ENCODE data around the gene TRPM6.

The TRPM6 gene

DNA sequence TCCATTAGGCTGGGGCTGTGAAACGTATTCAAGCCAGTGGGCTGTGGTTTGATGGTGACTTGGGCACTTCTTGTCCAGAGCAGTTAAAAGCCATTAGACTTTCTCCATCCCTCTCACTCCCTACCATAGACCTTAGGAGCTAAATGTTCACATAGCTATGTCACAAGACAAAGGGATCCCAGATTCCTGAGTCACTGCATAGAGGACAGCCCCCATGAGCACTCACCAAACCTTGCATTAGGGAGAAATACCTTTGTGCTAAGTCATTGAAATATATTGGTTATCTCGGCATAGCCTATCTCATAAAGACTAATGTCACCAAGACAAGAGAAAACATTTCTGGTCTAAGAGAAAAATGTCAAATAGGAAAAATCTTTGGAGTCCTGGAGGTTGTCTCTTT is 104.3 kb downstream of the TRPM6 start:
- no peaks in the 10 kb centered on the region for H3K36me3 ChIP-seq (ENCODE audit: control insufficient read depth, insufficient read depth, low read length)
- no peak overlapping the region for H3K9ac ChIP-seq
- TF ChIP-seq CTCF (IDR thresholded peaks at IDR 0.05): no peak
- no peak overlapping the region for H3K4me3 ChIP-seq (ENCODE audit: low read depth, low read length)
- H2AFZ ChIP-seq: no peak overlapping the region
- H3K9me3 ChIP-seq (ENCODE audit: control insufficient read depth, low read length): no peaks in the 10 kb centered on the region
- no peaks in the 10 kb centered on the region for H3K4me1 ChIP-seq
- H3K79me2 ChIP-seq: no peaks in the 10 kb centered on the region
- H3K4me2 ChIP-seq (ENCODE audit: low read length): no peak overlapping the region
- no peaks in the 10 kb centered on the region for H3K27me3 ChIP-seq (ENCODE audit: control insufficient read depth, insufficient read depth, low read length)
- no peak overlapping the region for H3K27ac ChIP-seq

DNA sequence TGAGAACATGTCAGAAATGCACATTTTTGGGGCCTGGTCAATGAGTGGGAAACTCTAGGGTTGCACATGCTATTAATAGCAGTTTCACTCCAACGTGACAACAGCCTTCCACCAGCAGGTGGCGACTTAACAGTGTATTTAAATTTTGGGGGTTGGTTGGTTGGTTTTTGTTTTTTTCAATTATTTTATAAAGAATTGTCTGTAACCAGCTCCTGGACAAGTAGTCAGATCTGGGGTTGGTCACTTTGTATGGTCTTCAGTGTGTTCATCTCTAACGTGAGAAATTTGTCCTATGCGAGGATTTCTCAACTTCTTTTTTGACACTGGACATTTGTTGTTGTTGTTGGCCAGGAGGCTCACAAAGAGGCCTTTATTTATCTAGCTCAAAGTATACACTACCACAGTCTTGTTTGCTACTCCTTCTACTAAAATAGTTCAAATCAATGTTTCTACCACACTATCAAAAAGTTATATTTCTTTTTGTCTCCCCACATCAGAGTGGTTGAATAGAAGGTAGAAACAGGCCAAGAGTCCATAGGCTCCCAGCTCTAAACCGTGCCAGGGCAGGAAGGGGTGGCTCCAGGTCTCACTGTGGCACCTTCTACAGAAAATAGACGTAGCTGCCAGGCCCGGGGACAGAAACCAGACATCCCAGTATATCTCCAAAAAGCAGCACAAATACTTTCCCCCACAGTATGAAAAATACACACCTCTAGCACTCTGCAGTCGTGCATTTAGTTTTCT is 110.4 kb downstream of the TRPM6 start:
- Histone ChIP-seq H3K36me3 (ENCODE audit: control insufficient read depth, insufficient read depth, low read length) (no peaks in the 10 kb centered on the region), H3K9ac (no peak overlapping the region), H3K4me2 (ENCODE audit: low read length) (no peak overlapping the region), H3K27ac (no peak overlapping the region), H2AFZ (no peak overlapping the region), H3K4me1 (no peaks in the 10 kb centered on the region), H3K79me2 (no peaks in the 10 kb centered on the region), H3K4me3 (ENCODE audit: low read depth, low read length) (no peak overlapping the region), H3K27me3 (ENCODE audit: control insufficient read depth, insufficient read depth, low read length) (no peaks in the 10 kb centered on the region), H3K9me3 (ENCODE audit: control insufficient read depth, low read length) (no peaks in the 10 kb centered on the region)
- TF ChIP-seq CTCF (IDR thresholded peaks at IDR 0.05): peak; percentile 62

- H3K4me2 ChIP-seq (ENCODE audit: low read length): no peak overlapping the region
- H3K27me3 ChIP-seq (ENCODE audit: control insufficient read depth, insufficient read depth, low read length): no peaks in the 10 kb centered on the region
- no peaks in the 10 kb centered on the region for H3K79me2 ChIP-seq
- no peaks in the 10 kb centered on the region for H3K4me1 ChIP-seq
- no peak overlapping the region for H3K27ac ChIP-seq
- H2AFZ ChIP-seq: no peak overlapping the region
- no peaks in the 10 kb centered on the region for H3K9me3 ChIP-seq (ENCODE audit: control insufficient read depth, low read length)
- no peaks in the 10 kb centered on the region for H3K36me3 ChIP-seq (ENCODE audit: control insufficient read depth, insufficient read depth, low read length)
- no peak for TF ChIP-seq CTCF (IDR thresholded peaks at IDR 0.05)
- H3K9ac ChIP-seq: no peak overlapping the region
- H3K4me3 ChIP-seq (ENCODE audit: low read depth, low read length): no peak overlapping the region
Measured at GRCh38 chr9:74775396-74775795, 112.3 kb downstream of the TRPM6 start.

DNA sequence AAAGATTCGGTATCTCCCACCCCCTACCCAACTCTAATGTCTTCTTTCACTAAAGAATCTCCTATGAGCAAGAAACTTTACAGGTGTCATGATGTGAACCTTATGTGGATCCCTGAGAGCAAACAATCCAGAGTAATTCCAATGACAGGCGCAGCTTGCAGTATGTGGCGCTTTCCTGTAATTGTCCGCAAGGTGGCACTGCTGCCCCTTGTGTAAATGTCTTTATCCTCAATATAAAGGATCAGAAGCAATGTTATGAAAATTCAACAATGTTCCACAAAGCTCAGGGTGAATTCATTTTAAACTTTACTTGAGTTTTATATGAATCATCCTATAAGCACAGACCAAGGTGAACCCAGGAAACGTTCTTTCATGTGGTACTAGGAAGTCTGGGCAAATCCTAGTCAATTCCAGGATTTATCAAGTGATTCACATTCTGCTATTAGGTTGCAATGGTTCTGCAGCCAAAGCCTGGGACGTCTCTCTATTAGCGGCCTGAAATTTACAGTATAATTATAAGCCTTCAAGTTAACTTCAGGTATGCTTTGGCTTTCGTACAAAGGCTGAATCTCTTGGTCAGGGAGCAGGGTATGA is 113.7 kb downstream of the TRPM6 start:
- H3K4me2 ChIP-seq (ENCODE audit: low read length): no peak overlapping the region
- H2AFZ ChIP-seq: no peak overlapping the region
- H3K9ac ChIP-seq: no peak overlapping the region
- peak; percentile 75 for TF ChIP-seq CTCF (IDR thresholded peaks at IDR 0.05)
- no peaks in the 10 kb centered on the region for H3K36me3 ChIP-seq (ENCODE audit: control insufficient read depth, insufficient read depth, low read length)
- H3K4me3 ChIP-seq (ENCODE audit: low read depth, low read length): no peak overlapping the region
- no peaks in the 10 kb centered on the region for H3K4me1 ChIP-seq
- H3K9me3 ChIP-seq (ENCODE audit: control insufficient read depth, low read length): no peaks in the 10 kb centered on the region
- no peaks in the 10 kb centered on the region for H3K27me3 ChIP-seq (ENCODE audit: control insufficient read depth, insufficient read depth, low read length)
- H3K27ac ChIP-seq: no peak overlapping the region
- no peaks in the 10 kb centered on the region for H3K79me2 ChIP-seq

- no peak overlapping the region for H2AFZ ChIP-seq
- no peaks in the 10 kb centered on the region for H3K79me2 ChIP-seq
- H3K9ac ChIP-seq: no peak overlapping the region
- H3K36me3 ChIP-seq (ENCODE audit: control insufficient read depth, insufficient read depth, low read length): no peaks in the 10 kb centered on the region
- no peak overlapping the region for H3K4me2 ChIP-seq (ENCODE audit: low read length)
- H3K9me3 ChIP-seq (ENCODE audit: control insufficient read depth, low read length): no peaks in the 10 kb centered on the region
- TF ChIP-seq CTCF (IDR thresholded peaks at IDR 0.05): no peak
- no peak overlapping the region for H3K27ac ChIP-seq
- no peaks in the 10 kb centered on the region for H3K27me3 ChIP-seq (ENCODE audit: control insufficient read depth, insufficient read depth, low read length)
- H3K4me3 ChIP-seq (ENCODE audit: low read depth, low read length): no peak overlapping the region
- H3K4me1 ChIP-seq: no peaks in the 10 kb centered on the region
Measured at GRCh38 chr9:74772121-74772520, 115.6 kb downstream of the TRPM6 start.
